ENCODE results near the gene ST6GALNAC5.
"Not testable (repeated sequence)": the region's sequence is repeated elsewhere in the genome, so short reads cannot be mapped to it uniquely, and the experiment has no call there.

The ST6GALNAC5 gene

DNA sequence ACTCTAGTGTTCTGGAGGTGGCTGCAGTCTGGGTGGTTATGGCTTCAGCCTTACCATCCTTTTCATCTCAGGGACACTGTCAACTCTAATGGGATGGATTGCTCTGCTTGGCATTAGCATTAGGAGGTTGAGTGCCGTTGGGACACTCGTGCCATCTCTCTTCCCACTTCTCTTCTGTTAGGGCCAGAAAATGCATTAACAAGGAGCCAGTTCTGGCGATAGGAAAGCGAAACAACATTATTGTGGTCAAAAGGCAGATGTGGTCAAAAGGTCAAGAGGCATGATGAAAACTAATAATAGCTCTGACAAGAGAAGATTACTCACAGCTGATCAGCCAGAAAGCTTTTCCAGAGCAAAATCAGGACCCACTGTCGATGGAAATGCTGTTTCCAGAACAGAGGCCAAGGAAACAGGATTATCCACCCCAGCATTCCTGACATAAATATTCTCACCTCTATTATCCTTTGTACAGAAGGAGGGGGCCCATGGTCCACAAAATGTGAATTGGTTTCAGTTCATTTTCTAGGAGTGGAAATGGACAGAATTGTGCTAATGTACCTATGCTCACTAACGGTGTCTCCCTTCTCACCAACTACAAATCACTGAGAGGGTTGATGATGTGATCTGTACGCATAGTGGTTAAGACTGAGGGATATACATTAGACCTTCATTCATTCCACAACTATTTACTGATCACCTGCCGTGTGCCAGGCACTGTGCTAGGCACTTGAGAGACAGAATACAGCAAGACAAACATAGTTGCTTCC lies 72.0 kb downstream of the ST6GALNAC5 start:
- no peak for DNase-seq (ENCODE audit: low spot score)

DNA sequence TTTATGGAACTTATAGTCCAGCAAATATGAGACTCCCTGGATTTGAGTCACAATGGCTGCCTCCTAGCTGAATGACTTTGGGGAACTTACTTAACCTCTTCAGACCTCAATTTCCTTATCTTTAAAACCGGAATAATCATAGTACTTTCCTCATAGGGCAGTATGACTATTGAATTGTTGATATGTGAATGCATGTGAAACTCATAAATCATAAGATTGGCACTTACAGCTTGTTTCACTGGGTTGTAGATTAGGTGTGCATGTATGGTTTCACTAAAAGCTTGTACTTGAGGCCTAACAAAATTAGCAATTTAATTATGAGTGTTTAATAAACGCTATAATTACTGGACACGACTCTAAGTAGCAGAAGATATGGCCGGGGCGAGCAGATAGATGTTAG lies 72.5 kb downstream of the ST6GALNAC5 start:
- DNase-seq (ENCODE audit: low spot score): no peak

DNA sequence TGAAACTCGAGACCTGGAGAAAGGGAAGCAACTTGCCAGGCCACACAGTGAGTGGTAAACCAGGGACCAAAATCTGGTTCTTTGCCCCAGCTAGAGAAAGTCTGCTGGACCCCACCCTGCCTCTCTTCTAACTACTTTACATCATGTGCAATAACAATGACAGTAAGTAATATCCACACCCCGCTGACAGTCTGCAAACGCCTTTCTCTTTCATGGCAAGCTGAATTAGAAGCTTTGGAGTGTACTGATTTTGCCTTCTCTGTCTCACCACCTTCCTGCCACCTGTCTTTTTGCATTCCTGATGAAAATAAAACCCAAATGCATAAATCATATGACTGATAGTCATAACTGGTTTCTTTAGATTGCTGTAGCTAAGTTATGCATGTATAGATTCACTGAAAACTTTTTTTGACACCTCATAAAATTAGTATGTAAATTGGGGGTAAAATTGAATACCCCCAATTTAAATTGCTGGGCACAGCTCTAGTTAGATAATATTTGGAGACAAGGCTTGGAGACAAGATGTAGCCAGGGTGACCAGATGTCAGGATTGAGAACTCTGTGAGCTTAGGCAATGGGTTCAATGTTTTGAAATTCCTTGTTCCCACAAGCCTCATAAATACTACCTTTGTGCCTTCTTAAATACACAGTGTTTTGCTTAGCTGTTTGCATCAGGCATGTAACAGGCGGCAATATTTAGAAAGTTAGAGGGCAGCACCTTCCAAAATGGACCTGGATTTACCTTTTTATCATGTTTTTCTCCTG lies 73.5 kb downstream of the ST6GALNAC5 start:
- DNase-seq (ENCODE audit: low spot score): no peak

DNA sequence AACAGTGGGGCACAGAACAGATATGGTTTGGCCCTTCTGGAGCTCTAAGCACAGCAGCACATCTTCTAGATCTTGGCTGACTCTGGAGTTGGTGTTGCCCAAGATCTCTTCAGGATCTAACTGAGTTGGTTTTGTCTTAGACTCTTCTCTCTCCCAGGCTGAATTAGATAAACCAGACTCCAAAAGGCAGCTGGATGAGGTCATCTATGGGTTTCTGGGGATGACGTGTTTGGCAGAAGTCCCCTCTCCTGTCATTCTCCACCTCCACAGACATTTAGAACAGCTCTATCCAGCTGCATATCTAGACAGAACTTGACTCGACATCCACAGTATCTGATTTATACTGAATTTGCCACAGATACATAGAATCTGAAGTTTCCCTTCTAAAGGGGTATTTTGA lies 75.3 kb downstream of the ST6GALNAC5 start:
- no peak for DNase-seq (ENCODE audit: low spot score)

- DNase-seq (ENCODE audit: low spot score): no peak
These were observed 77.7 kb downstream of the ST6GALNAC5 start for GRCh38 chr1:76944942-76945341.

DNA sequence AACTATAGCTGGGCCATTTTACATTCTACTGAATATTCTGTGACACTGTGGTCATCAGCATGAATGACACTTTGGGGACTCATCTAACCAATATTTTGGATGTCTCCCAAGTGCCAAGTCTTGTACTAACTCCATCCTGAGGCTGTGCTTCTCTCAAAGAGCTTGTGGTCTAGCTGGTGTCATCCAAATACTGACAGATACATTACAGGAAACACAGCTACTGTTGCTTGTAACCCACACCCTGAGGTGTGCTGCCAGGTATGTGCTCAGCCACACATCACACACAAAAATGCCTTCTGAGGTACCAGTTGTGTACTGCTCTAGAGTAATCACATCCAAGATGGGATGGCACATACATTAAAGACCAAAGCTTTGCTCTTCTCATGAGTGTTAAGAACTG lies 81.6 kb downstream of the ST6GALNAC5 start:
- no peak for DNase-seq (ENCODE audit: low spot score)

DNA sequence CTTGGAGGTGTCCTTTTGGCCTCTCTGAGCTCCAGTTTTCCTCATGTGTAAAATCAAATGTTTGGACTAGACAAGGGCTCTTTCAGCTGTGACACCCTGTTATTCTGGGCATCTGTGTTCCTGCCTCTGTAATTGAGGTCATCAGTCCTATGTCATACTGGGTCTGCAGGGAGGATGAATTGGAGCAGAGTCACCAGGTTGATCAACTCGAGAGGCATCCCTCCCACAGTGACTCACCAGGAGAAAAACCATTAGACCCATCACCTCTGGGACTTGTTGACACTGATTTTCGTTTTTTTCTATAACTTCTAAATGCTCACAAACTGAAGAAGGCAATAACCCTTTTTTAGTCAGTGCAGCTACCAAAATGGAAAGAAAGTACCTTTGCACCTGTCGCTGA lies 82.2 kb downstream of the ST6GALNAC5 start:
- no peak for DNase-seq (ENCODE audit: low spot score)

DNA sequence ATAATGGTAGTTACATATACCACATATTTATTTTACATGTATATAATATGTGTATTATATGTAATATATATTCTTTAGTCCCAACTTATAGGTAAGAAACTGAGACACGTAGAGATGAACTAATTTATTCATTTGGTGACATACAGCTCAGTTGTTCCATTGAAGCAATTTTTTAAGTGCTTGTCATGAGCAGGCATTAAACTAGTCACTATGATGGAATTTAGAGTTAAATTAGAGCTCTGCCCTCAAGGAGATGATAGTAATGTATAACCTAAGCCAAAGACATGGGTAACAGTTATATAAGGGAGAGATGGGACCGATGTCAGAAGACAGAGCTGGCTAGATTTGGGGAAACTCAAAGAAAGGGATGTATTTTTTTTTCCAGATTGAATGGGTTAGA lies 83.0 kb downstream of the ST6GALNAC5 start:
- DNase-seq (ENCODE audit: low spot score): no peak

- no peak for DNase-seq (ENCODE audit: low spot score)
These were observed 83.9 kb downstream of the ST6GALNAC5 start for GRCh38 chr1:76951153-76951552.

DNA sequence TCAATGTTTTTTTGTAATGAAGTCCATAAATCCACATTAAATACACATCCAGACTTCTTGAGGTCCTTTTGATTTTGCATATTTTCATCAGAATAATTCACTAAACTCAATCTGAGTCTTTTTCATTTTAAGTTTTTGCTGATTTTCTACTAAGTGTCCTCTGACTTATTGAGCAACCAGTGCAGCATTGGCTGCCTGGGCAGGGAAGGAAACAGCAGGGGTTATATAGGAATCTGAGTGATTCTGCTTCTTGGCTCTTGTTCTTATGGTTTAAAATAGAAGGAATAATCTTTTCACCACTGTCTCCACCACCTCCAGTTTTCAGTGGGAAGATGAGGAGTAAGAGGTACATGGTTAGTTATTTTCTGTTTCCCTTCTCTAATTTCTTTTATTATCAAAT lies 88.4 kb downstream of the ST6GALNAC5 start:
- DNase-seq (ENCODE audit: low spot score): no peak

- no peak for DNase-seq (ENCODE audit: low spot score)
These were observed 90.7 kb downstream of the ST6GALNAC5 start for GRCh38 chr1:76957961-76958360.

DNA sequence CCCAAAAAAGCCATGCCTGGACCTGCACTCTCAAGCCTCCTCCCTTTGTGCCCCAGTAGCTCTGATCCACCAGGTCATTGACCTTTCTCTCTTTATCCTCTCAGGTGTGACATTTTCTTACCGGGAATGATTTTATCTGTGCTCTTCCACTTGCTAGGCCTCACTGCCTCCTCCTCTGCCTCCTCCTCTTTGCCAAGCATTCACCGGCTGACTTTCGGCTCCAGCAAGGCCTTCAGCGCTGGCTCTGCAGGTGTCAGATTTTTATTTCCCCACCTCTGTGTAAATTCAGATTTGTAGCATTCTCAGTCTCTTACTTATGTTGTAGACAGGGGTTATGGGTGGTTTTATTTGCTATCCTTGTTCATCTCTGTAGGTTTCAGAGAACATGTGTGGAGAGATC lies 91.5 kb downstream of the ST6GALNAC5 start:
- no peak for DNase-seq (ENCODE audit: low spot score)

GRCh38 chr1:76959556-76959955 lies 92.3 kb downstream of the ST6GALNAC5 start:
- DNase-seq (ENCODE audit: low spot score): no peak

DNA sequence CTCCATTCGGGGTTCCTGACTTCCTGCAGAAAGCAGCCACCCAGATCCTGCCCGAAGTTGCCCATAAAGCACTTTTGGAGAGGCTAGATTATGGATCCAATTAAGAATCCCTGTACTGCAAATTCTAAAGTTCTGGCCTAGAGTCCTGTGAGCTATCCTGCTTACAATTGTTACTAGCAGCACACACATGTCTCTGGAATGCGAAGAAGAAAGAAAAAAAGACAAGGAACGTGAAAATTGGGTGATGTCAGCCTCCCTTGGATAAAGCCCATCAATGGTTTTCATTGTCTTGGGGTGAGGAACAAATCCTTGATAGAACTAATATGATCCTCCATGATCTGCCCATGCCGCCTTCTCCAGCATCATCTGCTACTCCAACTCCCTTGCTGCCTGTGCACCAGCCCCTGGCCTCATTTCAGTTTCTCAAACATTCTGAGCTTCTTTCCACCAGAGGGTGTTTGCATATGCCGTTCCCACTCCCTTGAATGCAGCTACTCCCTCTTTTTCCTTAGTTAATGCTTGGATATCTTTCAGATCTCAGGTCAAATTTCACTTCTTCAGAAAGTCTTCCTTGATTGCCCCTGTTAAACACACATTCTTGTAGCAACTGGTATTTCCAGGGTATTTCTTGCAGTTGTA lies 94.0 kb downstream of the ST6GALNAC5 start:
- no peak for DNase-seq (ENCODE audit: low spot score)

- DNase-seq (ENCODE audit: low spot score): no peak
These were observed 94.5 kb downstream of the ST6GALNAC5 start for GRCh38 chr1:76961820-76962207.

DNA sequence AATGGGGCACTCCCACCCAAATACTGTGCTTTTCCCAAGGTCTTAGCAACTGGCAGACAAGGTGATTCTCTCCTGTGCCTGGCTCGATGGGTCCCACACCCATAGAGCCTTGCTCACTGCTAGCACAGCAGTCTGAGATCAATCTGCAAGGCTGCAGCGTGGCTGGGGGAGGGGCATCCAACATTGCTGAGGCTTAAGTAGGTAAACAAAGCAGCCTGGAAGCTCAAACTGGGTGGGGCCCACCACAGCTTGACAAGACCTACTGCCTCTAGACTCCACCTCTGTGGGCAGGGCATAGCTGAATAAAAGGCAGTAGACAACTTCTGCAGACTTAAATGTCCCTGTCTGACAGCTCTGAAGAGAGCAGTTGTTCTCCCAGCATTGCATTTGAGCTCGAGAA lies 114.0 kb downstream of the ST6GALNAC5 start:
- DNase-seq (ENCODE audit: low spot score): not testable (repeated sequence)

GRCh38 chr1:76989976-76990375 lies 122.7 kb downstream of the ST6GALNAC5 start:
- no peak for DNase-seq (ENCODE audit: low spot score)

DNA sequence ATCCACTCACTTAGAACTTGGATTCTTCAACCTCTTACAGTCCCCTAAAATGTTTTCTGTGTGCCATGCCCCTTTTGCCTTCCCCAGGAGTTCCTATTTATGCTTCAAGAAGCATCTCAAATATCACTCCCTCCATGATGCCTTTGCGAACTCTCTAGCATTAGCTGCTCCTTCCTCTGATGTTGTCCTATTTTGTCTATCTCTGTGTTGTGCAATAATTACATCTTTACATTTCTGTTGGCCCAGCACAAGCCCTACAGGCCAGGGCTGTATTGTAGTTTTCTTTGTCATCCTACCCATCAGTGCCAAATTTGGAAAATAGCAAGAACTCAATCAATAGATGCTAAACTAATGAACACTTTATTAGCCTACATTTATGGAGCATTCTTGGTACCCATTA lies 125.8 kb downstream of the ST6GALNAC5 start:
- DNase-seq (ENCODE audit: low spot score): no peak

DNA sequence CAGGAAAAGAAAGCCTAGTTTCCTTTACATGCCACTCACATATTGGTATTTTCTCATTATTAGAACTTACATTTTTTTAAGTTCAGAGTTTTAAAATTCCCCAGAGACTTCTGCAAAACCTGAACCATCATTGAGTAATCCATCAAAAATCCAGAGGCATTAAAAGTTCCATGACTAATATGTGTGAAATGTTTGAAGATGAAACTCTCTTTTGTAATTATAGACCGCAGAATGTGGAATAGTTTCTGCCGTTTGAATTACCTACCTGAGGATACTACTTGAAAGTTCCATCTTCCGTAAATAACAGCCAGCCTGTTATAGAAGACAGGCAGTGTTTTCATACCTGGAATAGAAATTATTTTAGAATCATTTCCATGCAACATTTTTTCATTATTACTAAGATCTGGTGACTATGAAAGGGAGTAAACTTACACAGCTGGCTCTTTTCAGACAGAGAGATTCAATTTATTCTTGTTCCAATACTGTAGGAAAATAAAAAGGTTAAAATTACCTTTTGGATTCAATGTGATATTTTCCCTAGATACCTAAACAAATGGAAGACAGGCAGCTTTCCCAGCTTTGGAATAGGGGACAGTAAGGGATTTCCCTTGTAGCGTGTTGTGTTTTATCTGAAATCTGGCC lies 131.4 kb downstream of the ST6GALNAC5 start:
- DNase-seq (ENCODE audit: low spot score): no peak

DNA sequence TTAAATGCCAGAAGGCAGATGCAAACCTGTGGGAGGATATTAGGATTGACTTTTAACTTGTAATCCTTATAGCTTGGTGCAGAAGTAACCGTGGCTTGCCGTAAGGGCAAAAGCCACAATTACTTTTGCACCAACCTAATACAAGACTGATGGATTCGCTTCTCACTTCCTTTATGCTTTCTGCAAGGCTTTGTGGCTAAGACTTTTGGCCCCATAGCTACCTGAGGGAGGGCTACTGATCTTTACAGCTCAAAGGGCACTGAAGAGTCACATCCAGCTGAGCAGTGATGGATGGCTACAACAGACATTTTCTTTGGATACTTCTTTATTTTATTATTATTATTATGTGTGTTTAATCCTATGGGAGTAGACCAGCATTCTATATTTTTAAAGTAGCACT lies 140.4 kb downstream of the ST6GALNAC5 start:
- no peak for DNase-seq (ENCODE audit: low spot score)

GRCh38 chr1:77010937-77011336 lies 143.7 kb downstream of the ST6GALNAC5 start:
- DNase-seq (ENCODE audit: low spot score): no peak

- no peak for DNase-seq (ENCODE audit: low spot score)
These were observed 144.8 kb downstream of the ST6GALNAC5 start for GRCh38 chr1:77012066-77012465.
